GM12878 (cell line): ENCODE data around the gene RAB24.

Experiments used
- CTCF ChIP-seq, 3 experiments: IDR thresholded peaks in 2 of 3; conservative IDR thresholded peaks in 1 of 3; 2 replicates each; pipeline ENCODE4 v1.5.1; 2011; ENCODE audit warnings: low read depth in 3 of 3, low read length in 3 of 3, mild to moderate bottlenecking in 3 of 3, control low read depth in 2 of 3, moderate library complexity in 2 of 3, inconsistent platforms in 1 of 3, mixed read lengths in 1 of 3; ENCODE audit not compliant: control insufficient read depth in 2 of 3, insufficient read depth in 1 of 3; ENCODE audit errors: extremely low read depth in 1 of 3
- EP300 ChIP-seq, 2 experiments: fragments of 150-350 bp in 1 of 2; IDR thresholded peaks; 2 replicates each; pipeline ENCODE4 v1.6.1; 2011 to 2012; ENCODE audit warnings: low read depth in 2 of 2, low read length in 2 of 2, borderline replicate concordance in 1 of 2, improper control_type of control experiment in 1 of 2, inconsistent platforms in 1 of 2; ENCODE audit not compliant: control insufficient read depth in 1 of 2
- MAX ChIP-seq: IDR thresholded peaks from 2 replicates; pipeline ENCODE4 v1.6.1; 2012; ENCODE audit warnings: low read depth, low read length, improper control_type of control experiment
- NR2F1 ChIP-seq: fragments of 450-650 bp; conservative IDR thresholded peaks from 2 replicates; pipeline ENCODE4 v1.6.1; 2017; ENCODE audit warnings: mild to moderate bottlenecking
- YY1 ChIP-seq: IDR thresholded peaks from 2 replicates; pipeline ENCODE4 v1.6.1; 2011; ENCODE audit warnings: low read depth, mild to moderate bottlenecking, low read length
- TF ChIP-seq, protein P1 (sequence below): IDR thresholded peaks from 2 replicates; pipeline ENCODE4 v1.6.1; 2011; ENCODE audit warnings: mild to moderate bottlenecking, low read depth, low read length, moderate library complexity; ENCODE audit not compliant: insufficient replicate concordance

DNA sequence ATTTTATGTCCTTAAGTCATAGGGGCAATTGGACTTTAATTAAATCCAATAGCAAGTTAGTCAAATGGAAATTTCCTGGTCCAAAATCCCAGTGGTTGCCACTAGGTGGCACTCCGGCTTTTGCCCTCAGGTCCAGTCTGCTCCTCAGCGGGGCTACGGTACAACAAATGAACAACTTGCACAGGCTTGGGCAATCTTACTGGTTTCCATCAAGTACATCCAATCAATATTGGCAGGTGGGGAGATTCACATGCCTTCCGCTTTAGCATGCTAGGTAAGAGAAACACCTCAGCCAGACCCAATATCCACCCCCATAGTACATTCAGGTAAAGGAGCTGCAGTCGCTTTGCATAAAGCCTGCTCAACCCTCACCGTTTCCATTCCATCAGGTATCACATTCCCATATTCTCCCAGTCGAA lies 14.4 kb upstream of the RAB24 start:
- TF ChIP-seq YY1, result peak; percentile 38; the same call in 1 of the 2 replicates
- no peak for TF ChIP-seq MAX
- TF ChIP-seq CTCF (IDR thresholded peaks at IDR 0.05 in 2 of 3, conservative IDR thresholded peaks at IDR 0.05 in 1 of 3; ENCODE audit: control insufficient read depth in 2 of 3, extremely low read depth in 1 of 3, insufficient read depth in 1 of 3, low read depth in 3 of 3, low read length in 3 of 3), result peak; percentile 85 to 97 (median 93)
- TF ChIP-seq, protein P1, sequence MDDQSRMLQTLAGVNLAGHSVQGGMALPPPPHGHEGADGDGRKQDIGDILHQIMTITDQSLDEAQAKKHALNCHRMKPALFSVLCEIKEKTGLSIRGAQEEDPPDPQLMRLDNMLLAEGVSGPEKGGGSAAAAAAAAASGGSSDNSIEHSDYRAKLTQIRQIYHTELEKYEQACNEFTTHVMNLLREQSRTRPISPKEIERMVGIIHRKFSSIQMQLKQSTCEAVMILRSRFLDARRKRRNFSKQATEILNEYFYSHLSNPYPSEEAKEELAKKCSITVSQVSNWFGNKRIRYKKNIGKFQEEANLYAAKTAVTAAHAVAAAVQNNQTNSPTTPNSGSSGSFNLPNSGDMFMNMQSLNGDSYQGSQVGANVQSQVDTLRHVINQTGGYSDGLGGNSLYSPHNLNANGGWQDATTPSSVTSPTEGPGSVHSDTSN, result no peak
- no peak for TF ChIP-seq NR2F1
- no peak for TF ChIP-seq EP300 (IDR thresholded peaks at IDR 0.05; ENCODE audit: borderline replicate concordance in 1 of 2, control insufficient read depth in 1 of 2, low read depth in 2 of 2, low read length in 2 of 2)
